ENCODE results near the gene C18orf63. TPM values are rescaled to one million over a fixed set of nuclear protein-coding genes. Genes with fewer than 3 reads are reported as not detected.
"Not testable (repeated sequence)": the region's sequence is repeated elsewhere in the genome, so short reads cannot be mapped to it uniquely, and the experiment has no call there.

The C18orf63 gene
- total RNA-seq (2014; rRNA removed; shearing (Covaris generic)), result not detected in 2 replicates

DNA sequence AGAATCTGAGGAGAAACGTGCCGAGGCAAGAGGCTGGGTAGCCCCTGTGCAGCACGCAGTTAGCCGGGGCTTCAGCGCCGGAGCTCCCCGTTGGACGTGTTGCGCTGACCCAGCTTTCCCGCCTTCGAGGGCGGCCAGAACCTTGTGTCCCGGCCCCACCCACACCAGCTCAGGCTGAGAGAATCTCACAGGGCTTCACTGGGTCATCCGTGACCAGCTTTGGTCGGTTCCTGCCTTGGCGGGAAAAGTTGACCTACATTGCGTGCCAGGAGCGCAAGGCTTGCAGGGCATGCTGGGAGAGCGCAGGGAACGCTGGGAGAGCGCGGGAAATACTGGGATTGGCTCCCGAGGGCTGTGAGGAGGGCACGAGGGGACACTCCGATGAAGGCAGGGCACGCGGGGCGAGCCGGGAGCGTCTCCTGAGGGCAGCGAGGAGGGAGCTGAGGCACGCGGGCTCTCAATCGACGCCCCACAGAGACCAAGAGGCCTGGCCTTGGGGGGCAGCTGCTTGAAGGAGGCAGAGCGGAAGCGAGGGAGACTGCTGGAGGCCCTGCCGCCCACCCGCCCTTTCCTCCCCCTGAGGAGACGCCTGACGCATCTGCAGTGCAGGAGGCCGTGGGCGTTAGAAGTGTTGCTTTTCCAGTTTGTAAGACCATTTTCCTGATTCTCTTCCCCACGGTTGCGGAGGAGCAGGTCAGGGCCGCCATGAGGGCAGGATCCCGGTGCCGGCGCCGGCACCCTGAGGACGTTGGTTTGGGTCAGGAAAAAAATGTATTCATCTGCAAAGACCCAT is at the start of gene C18orf63:
Gene C18orf63, plus strand, starts transcription at position 376 of the 793 bp plus-strand sequence. CDS start 2,027 bp downstream, outside the sequence.
- no peak for DNase-seq (ENCODE audit: low read depth)

DNA sequence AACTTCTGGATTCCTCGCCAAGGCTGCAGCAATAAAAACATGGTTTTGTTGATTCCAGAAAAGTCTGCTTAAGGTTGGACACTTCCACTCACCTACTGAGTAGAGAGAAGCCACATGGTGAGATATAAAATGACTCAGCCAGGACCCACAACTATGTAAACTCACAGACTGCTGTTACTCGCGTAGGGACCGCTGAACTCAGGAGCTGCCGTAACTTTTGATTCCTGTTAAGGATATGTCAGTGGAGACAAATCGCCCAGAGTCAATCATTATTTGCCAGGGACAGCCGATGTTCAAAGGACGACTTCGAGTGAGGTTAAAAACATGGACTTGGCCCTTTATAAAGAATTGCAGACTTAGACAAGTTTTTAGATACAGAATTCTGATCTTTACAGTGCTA is 49.5 kb upstream of the C18orf63 start:
- peak; percentile 72 for DNase-seq (ENCODE audit: low read depth)

DNA sequence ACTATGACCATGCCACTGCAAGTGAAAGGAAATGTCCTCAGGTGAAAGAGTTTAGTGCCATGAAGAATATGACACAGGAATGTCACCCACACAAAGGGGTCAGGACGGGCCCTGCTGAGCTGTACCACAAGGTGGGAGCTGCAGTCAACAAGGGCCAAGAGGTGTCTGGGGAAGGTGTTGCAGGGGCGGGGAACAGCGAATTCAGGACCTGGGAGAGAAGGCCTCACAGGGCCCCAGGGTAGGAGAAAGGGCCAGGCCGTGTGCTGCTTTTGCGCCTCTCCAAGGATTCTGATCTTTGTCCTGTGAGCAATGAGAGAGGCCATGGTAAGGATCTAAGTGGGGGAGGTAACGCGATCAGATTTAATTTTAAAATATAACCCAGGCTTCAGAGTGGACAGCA is 47.5 kb upstream of the C18orf63 start:
- DNase-seq (ENCODE audit: low read depth), result no peak

DNA sequence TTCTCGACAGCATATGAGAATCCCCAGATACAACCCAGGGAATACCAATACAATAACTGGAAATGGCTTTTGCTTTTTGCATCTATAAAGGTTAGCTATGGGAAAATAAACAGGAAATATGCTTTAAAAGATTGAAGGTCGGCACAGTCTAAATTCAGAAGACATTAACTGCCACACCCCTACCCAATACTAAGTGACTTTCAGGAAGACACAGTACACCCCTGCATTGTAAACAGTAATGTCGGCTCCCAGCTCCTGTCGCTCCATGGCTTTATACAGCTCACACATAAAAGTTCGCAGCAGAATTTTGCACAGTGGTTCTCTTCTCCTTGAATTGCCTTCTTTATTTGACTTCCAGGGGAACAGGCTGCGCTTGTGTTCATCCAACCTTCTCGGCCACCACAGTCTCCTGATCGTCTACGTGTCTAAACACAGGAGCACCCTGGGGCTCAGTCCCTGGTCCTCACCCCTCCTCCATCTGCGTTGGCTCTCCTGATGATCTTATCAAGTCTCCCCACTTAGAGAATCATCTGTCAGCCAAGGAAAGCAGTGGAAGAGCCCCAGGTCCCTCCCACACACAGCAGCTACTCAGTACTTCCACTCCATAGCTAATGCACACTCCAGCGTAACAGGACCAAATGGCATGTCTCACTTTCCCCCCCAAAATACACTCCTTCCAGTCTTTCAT is 46.6 kb upstream of the C18orf63 start:
- no peak for DNase-seq (ENCODE audit: low read depth)

DNA sequence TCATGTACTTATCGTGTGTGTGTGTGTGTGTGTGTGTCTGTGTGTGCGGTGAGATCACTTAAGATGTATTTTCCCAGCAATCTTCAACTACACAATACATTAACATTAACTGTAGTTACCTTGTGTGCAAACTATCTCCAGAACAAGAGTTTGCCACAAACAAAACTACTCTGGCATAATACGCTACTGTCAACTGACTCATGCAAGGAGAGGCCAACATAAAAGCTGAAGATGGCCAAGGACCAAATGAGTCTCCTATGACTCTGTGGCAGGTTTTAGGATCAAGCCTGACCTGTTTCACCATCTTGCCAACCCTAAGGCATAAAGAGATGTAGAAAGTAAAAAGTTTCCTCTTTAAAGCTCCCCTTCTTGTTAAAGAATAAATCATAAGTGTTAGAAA is 44.0 kb upstream of the C18orf63 start:
- DNase-seq (ENCODE audit: low read depth), result peak; percentile 41

DNA sequence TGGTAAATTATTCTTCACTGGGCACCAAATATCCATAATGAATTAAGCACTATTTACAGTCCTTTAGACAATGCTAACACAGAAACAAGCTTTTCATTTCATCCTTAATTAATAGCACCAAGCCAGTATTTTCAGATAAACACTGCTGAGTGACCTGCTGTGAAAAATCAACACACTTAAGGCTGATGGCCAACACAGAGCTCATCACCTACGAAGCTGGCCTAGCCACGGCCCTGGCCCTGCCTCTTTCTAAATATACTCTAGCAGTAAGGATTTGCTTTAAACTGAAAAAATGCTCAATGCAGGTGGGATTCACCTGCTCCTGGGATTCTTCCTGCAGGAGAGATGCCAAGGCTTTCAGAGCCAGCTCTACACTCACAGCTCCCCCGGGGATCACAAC is 42.2 kb upstream of the C18orf63 start:
- DNase-seq (ENCODE audit: low read depth), result no peak

DNA sequence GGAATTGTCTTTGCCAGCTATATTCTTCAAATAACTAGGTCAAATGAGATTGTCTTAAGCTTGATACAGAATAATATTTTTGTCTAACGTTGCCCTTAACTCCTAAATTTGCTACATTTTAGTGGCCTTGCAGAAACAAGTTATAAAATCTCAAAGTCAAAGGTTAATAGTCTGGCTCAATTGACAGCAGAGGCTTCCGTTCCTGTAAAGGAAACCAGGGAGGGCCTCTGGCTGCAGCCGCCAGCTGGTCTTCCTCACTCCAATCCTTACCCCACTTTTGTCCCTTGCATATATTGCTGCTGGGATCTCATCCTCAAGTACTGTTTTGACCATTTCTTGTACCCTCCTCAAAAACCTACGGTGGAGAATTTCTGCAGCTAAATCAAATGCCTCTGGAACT is 40.9 kb upstream of the C18orf63 start:
- DNase-seq (ENCODE audit: low read depth), result no peak

DNA sequence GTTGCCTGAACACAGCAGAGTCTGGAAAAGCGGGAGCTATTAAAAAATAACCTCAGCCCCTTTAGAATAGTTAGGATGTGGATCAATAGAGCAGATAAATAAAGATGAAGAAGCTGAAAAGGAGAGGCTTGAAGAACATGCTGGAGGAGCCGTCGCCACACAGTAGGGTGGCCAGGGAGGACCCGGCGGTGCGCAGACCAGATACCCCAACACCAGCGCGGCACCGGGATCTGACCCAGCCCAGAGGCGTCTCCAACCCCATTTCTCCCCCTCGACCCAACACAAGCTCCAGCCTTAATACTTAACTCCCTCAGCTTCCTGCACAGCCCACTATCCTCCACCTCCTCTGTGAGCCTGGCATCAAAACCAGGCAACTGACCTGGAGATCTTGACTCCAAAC is 39.9 kb upstream of the C18orf63 start:
- no peak for DNase-seq (ENCODE audit: low read depth)

DNA sequence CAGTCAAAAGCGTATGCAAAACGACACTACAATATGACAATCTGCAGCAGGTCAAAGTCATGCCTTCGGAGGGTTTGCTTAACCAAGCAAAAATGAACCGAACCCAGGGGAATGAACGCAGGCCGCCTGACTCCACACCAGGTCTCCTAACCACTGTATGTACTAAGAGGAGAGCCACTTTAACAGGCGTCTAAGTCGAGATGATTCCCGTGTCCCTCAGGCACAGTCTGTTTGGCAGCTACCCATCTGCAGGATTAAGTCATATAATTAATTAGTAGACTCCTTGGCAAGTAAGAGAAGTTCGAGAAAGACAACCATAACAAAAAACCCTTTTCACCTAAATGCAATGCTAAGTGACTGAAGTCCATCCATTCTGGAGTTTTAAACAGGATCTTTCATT is 39.0 kb upstream of the C18orf63 start:
- DNase-seq (ENCODE audit: low read depth), result peak; percentile 67

DNA sequence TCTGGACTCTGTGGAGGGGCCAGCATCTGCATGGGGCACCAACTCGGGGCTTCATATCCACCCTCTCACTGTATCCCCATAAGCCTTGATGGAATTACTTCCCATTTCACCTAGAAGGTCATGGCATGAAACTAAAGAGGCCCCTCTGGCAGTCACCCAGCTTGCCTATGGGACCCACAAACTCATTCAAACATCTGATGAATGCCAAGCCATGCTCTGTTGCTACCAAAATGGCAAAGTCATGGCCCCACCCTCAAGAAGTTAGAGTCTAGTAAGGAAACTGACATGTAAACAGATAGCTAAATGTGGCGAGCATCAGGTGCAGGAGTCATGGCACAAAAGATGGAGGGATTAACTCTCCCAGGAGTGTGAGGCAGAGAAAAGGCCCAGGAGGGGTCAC is 38.3 kb upstream of the C18orf63 start:
- no peak for DNase-seq (ENCODE audit: low read depth)

DNA sequence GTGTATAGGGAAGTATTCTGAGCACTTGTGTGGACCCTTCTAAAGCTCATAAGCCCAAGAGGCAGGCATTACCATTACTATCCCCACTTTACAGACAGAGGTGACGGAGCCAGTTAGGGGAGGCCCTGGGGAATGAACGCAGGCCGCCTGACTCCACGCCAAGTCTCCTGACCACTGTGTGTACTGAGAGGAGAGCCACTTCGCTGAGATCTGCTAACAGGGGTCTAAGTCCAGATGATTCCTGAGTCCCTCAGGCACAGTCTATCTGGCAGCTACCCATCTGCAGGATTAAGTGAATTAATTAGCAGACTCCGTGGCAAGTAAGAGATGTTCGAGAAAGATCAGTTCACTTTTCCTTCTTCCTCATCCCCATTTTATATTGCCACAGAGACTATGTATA is 37.6 kb upstream of the C18orf63 start:
- DNase-seq (ENCODE audit: low read depth), result no peak

DNA sequence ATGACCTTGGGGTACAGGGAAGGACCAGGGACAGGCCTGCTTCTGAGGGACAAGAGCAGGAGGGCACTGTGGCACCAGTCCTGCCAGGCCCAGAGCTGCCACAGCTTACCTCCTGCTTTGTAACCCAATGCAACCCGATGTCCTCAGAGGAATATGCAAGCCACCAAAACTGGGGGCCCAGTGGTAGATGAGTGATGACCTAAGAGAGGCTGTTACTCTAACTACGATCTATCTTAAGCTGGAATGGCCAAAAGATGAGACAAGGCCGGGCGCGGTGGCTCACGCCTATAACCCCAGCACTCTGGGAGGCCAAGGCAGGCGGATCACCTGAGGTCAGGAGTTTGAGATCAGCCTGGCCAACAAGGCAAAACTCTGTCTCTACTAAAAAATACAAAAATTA is 36.7 kb upstream of the C18orf63 start:
- no peak for DNase-seq (ENCODE audit: low read depth)

DNA sequence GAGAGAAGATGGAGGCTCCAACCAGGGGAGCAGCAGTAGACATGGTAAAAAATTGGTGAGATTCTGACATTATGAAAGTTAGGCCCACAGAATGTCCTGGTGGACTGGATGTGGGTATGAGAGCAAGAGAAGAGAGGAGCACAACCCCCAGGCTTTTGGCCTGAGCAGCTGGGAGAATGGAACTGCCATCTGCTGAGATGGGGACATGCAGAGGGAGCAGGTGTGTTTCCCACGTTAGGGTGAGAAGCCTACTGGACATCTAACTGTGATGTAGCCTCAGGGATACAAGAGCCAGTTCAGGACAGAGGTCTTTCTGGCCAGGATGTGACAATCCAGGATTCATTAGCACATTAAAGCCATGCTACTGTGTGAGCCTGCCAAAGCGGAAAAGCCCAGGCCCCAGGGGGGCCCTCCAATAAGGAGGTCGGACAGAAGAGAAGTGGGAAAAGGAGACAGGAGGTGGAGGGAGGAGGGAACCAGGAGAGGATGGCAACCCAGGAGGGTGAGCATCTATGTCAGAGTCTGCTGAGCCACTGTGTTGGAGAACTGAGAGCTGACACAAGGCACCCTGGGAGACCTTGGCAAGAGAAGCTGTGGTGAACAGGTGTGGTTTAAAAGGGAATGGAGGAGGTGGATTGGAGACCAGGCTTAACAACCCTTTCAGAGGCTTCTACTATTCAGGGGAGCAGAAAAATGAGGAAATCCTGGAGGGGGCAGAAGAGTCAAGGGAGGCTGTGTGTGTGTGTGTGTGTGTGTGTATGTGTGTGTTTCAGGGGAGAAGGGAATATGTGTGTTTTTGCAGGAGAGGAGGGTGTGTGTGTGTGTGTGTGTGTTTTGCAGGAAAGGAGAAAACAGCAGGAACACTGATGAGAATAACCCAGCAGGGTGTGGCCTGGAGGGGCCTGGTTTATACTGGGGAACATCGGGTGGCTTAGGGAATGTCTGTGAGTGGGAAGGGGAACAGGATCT is 34.3 kb upstream of the C18orf63 start:
- DNase-seq (ENCODE audit: low read depth), result no peak

DNA sequence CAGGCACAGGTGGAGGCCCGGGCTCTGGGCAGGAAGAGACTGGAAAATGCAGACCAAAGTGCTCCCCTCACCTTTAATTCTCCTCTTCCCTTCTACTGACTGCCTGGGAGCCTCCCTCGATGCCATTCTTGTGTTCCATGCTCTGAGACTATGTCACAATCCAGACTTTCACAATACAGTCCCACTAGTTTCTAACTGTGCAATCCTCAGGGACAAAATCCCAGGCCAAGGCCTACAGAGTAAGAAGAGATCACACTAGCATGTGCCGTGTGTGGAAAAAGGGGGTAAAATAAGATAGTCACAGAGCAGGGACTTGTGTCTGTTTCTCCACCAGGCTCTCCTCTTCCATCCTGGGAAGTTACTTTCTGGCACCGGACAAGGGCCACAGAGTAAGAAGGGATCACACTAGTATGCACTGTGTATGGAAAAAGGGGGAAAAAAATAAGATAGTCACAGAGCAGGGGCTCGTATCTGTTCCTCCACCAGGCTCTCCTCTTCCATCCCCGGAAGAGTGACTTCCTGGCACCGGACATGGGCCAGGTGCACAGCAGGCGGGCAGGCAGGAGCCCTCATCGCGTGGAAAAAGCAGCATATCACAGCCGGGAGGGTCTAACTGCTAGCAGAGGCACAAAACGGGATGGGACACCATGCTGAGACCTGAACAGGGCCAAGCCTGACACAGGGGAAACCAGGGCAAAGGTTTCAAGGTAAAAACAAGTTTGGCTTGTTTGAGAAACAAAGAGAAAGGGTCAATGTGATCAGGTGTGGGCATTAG is 33.5 kb upstream of the C18orf63 start:
- no peak for DNase-seq (ENCODE audit: low read depth)

DNA sequence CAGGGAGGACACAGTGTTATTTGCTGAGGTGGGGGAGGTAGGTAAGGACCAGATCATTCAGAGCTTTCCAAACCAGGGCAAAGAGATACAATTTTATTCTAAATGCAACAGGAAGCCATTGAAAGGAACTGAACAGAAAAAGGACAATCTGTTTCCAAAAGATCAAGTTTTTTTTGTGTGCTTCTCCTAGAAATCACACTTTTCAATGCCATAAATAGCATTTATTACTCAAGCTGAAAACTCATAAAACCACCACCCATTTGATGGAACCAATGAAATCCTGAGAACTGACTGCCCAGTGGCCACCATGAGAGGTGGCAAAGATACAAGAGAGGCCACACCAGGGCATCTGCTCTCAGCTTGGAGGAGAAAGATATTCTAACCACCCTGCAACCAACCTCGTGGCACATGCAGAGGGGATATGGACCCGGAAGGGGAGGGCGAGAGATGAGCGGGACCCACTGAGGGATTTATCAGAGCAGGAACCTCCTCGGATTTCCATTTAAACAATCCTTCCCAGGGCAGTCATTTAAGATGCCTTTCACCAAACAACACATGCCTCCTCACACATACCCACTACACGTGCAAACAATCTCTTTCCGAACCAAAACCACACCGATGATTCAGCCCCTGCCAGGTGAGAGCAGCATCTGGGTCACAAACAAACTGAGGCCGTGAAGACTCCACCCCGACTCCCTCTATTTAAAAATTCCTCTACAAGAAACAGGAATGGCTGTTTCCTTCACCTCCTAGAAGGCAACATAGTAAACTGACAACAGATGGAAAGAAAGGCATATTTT is 32.7 kb upstream of the C18orf63 start:
- no peak for DNase-seq (ENCODE audit: low read depth)

DNA sequence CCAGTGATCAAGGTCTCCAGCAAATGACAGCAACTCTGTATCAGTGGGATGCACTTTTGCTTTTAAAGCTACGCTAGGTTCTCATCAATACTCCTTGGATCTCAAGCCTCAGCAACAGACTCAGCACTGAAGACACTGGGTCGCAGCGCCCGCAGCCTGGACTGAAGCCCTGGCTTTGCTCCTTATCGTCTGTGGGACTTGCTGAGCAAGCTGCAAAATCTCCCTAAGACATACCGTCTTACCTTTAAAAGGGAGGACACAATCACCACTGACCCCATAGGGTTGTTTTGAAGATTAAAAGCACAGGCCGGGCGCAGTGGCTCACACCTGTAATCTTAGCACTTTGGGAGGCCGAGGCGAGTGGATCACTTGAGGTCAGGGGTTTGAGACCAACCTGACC is 32.0 kb upstream of the C18orf63 start:
- DNase-seq (ENCODE audit: low read depth), result no peak

DNA sequence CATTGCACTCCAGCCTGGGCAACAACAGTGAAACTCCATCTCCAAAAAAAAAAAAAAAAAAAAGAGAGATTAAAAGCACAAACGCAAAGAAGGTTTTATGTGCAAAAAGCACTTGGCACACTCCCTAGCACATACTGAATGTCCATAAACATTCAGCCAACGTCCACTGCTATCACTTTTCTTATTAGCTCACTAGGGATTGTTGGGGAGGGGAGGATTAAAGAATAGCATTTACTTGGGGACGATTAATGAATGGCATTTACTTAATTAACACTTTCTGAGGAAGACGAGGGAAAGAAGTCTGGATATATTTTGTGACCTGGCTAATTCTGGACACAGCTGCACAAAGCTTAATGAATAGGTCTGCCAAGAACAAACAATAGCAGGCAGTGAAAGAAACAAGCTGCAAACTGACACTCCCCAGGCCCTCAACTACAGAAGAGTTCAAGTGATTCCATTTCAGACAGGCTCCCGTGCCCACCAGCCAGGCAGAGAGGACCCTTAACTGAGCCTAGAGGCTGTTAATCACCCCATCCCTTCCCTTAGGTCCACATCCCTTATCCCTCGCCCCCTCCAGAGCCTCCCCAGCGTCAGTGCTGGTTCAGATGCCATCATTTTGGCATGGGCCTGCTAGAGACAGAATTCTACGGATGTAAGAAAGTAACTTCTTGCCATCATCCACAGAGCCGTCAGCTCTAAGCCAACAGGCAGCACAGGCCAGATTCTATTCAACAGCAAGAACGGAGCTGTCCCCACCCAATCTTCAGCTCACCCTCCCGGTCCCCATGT is 31.3 kb upstream of the C18orf63 start:
- no peak for DNase-seq (ENCODE audit: low read depth)

DNA sequence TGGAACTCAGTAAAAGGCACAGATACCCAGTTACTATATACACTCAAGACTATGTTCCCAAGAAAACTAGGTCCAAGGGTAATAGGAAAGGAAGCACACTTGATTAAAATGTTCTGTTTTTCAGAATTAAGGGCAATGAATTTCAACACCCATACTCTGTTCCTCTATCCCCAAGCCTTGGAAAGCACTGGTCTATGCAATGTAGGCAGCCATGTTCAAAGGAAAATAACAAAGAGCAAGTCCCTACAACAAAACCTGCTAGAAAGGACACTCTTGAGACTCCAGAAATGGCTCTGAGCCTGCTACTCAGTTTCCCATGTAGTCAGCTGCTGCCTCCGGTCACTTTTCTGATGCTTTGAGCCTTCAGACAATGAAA is 30.7 kb upstream of the C18orf63 start:
- DNase-seq (ENCODE audit: low read depth), result no peak

DNA sequence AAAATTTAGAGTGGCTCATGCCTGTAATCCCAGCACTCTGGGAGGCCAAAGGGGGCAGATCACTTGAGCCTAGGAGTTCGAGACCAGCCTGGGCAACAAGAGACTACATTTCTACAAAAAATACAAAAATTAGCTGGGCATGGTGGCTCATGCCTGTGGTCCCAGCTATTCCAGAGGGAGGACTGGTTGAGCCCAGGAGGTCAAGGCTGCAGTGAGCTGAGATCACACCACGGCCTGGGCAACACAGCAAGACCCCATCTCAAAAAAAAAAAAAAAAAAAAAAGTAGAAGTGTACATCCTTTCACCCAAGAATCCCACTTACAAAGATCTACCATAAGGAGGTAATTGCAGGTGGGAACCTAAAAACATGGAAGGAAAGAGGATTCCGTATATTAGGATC is 30.1 kb upstream of the C18orf63 start:
- not testable (repeated sequence) for DNase-seq (ENCODE audit: low read depth)

Data from M059J (cell line).